Measurements from ENCODE around the gene ZNF667. TPM values are rescaled to one million over a fixed set of nuclear protein-coding genes. Genes with fewer than 3 reads are reported as not detected.

ZNF667 gene
- polyA plus RNA-seq, 3 donors = 0.14 TPM; not detected in 2

GRCh38 chr19:56423985-56424353 lies 53.2 kb downstream of the ZNF667 start:
- Histone ChIP-seq H3K9ac (ENCODE audit: insufficient read depth, low read length, poor library complexity, severe bottlenecking) (no peak overlapping the region), H3K9me3 (replicated peaks in 1 of 2; ENCODE audit: control insufficient read depth in 1 of 2, insufficient read depth in 1 of 2, low read length in 2 of 2) (peaks cover 42 to 100% of the 10 kb centered on the region in 2 donors), H3K4me2 (replicated peaks; ENCODE audit: extremely low read depth, low read length, poor library complexity, severe bottlenecking) (no peak overlapping the region), H2AFZ (ENCODE audit: insufficient read depth, low read depth, low read length, poor library complexity, severe bottlenecking) (no peak overlapping the region), H3K36me3 (replicated peaks in 1 of 2; ENCODE audit: control insufficient read depth in 1 of 2, insufficient read depth in 2 of 2, low read length in 2 of 2) (peaks cover 14 to 43% of the 10 kb centered on the region in 2 donors), H3K79me2 (ENCODE audit: insufficient read depth, low read length) (no peaks in the 10 kb centered on the region), H3K27me3 (ENCODE audit: control insufficient read depth in 2 of 2, insufficient read depth in 2 of 2, low read length in 2 of 2) (no peaks in the 10 kb centered on the region), H4K20me1 (ENCODE audit: insufficient read depth, low read length) (no peaks in the 10 kb centered on the region), H3K4me3 (replicated peaks in 1 of 3; ENCODE audit: low read depth in 2 of 3, low read length in 3 of 3) (peak overlapping the region in 1 of 3 experiments; percentile 50), H3K27ac (ENCODE audit: low read depth in 1 of 2, low read length in 2 of 2) (no peak overlapping the region), H3K4me1 (ENCODE audit: control insufficient read depth in 1 of 2, insufficient read depth in 2 of 2, low read length in 2 of 2) (no peaks in the 10 kb centered on the region)
- Mint-ChIP-seq H3K4me1 (no peaks in the 10 kb centered on the region), H3K9me3 (peaks cover 45 to 94% (median 89%) of the 10 kb centered on the region in 7 donors), H3K4me3 (no peak overlapping the region), H3K27ac (no peak overlapping the region), H3K36me3 (peaks cover 19 to 35% of the 10 kb centered on the region in 2 donors), H3K27me3 (ENCODE audit: low read depth in 3 of 3) (no peaks in the 10 kb centered on the region)
- no peak for TF ChIP-seq CTCF (IDR thresholded peaks at IDR 0.05)
- no peak for DNase-seq
- WGBS (ENCODE audit: insufficient coverage) = no CpG with 5 or more reads among the region's 1 CpG
- intact Hi-C loops (cut with micrococcal nuclease) = no loop called here

GRCh38 chr19:56423276-56423984 lies 53.7 kb downstream of the ZNF667 start:
- intact Hi-C loops (cut with micrococcal nuclease) = no loop called here
- peaks cover 24 to 40% of the 10 kb centered on the region in 2 donors for H3K36me3 Mint-ChIP-seq
- H3K79me2 ChIP-seq (ENCODE audit: insufficient read depth, low read length) = no peaks in the 10 kb centered on the region
- no peaks in the 10 kb centered on the region for H3K4me1 ChIP-seq (ENCODE audit: control insufficient read depth in 1 of 2, insufficient read depth in 2 of 2, low read length in 2 of 2)
- peaks cover 45 to 96% (median 94%) of the 10 kb centered on the region in 7 donors for H3K9me3 Mint-ChIP-seq
- WGBS (ENCODE audit: insufficient coverage) = 82% methylated on average over 1 of the region's 5 CpGs
- no peaks in the 10 kb centered on the region for H3K4me1 Mint-ChIP-seq
- no peak overlapping the region for H3K4me2 ChIP-seq (replicated peaks; ENCODE audit: extremely low read depth, low read length, poor library complexity, severe bottlenecking)
- H3K4me3 Mint-ChIP-seq = no peak overlapping the region
- no peak overlapping the region for H3K27ac ChIP-seq (ENCODE audit: low read depth in 1 of 2, low read length in 2 of 2)
- DNase-seq = no peak
- H4K20me1 ChIP-seq (ENCODE audit: insufficient read depth, low read length) = no peaks in the 10 kb centered on the region
- peak overlapping the region in 1 of 3 experiments; percentile 50 for H3K4me3 ChIP-seq (replicated peaks in 1 of 3; ENCODE audit: low read depth in 2 of 3, low read length in 3 of 3)
- no peak overlapping the region for H2AFZ ChIP-seq (ENCODE audit: insufficient read depth, low read depth, low read length, poor library complexity, severe bottlenecking)
- H3K27me3 Mint-ChIP-seq (ENCODE audit: low read depth in 3 of 3) = no peaks in the 10 kb centered on the region
- peaks cover 42 to 100% of the 10 kb centered on the region in 2 donors for H3K9me3 ChIP-seq (replicated peaks in 1 of 2; ENCODE audit: control insufficient read depth in 1 of 2, insufficient read depth in 1 of 2, low read length in 2 of 2)
- no peaks in the 10 kb centered on the region for H3K27me3 ChIP-seq (ENCODE audit: control insufficient read depth in 2 of 2, insufficient read depth in 2 of 2, low read length in 2 of 2)
- peaks cover 14 to 43% of the 10 kb centered on the region in 2 donors for H3K36me3 ChIP-seq (replicated peaks in 1 of 2; ENCODE audit: control insufficient read depth in 1 of 2, insufficient read depth in 2 of 2, low read length in 2 of 2)
- TF ChIP-seq CTCF (IDR thresholded peaks at IDR 0.05) = no peak
- no peak overlapping the region for H3K27ac Mint-ChIP-seq
- no peak overlapping the region for H3K9ac ChIP-seq (ENCODE audit: insufficient read depth, low read length, poor library complexity, severe bottlenecking)
